ENCODE data around the gene PNP. TPM values are rescaled to one million over a fixed set of nuclear protein-coding genes. Genes with fewer than 3 reads are reported as not detected.

Gene PNP
- total RNA-seq, 1 donor = 39.2 TPM

DNA sequence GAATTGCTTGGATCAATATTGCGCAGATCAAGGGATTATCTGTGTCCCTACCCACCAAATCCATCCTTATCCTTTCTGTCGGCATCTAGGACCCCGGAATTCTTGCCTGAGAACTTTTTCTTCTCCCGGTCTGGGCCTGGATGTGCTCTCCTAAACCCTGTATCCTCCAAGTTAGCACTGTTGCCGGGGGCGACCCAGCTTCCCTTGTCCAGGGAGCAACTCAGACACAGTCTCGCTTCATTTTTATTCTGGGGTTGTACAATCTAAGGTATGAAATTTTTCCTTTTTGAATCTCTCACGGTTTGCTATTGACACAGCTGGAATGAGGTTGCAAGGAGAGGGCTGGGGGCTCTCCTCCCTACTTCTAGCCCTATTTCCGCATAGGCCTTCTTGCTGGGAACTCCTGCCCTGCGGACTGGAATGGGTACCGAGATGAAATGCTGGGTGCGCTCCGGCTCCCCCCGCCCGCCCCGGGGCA, 403 bp upstream of the PNP start:
- TF ChIP-seq, protein P1, sequence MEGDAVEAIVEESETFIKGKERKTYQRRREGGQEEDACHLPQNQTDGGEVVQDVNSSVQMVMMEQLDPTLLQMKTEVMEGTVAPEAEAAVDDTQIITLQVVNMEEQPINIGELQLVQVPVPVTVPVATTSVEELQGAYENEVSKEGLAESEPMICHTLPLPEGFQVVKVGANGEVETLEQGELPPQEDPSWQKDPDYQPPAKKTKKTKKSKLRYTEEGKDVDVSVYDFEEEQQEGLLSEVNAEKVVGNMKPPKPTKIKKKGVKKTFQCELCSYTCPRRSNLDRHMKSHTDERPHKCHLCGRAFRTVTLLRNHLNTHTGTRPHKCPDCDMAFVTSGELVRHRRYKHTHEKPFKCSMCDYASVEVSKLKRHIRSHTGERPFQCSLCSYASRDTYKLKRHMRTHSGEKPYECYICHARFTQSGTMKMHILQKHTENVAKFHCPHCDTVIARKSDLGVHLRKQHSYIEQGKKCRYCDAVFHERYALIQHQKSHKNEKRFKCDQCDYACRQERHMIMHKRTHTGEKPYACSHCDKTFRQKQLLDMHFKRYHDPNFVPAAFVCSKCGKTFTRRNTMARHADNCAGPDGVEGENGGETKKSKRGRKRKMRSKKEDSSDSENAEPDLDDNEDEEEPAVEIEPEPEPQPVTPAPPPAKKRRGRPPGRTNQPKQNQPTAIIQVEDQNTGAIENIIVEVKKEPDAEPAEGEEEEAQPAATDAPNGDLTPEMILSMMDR (IDR thresholded peaks at IDR 0.05; ENCODE audit: insufficient read depth, low read length) = no peak
- H3K4me3 ChIP-seq (ENCODE audit: low read depth, low read length) = peak overlapping the region; percentile 98
- no peak for DNase-seq (ENCODE audit: low read depth)

DNA sequence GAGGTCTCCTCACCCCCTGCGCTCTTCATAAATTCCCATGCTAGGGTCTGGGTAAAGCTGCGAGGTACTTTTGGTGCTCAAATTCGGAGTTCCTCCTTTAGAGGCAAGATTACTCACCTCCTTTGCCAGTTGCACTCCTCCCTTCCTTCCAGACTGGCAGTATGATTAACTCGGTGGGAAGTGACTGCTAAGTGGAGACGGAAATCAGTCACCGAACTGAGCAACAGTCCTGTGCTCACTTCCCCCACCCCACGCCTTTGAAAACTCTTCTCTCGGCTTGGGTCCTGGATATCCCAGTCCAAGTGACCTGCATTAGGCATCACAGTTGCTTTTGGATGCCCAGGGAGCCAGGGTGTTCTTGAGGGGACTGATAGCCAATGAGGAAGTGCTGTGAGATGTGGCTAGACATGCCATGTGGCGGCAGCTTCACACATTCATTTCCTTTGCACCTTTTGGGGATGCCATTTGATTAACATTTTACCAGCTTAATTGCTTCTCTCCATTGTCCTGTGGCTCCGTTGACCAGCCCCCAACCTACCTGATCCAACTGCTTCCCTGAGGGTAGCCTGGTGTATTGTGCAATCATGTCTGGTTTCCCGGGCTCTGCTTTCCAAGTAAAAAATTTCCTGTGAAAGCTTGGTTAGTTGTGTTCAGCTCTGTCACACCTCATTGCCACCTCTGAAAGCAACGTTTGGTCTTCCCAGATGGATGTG, 840 bp downstream of the PNP start:
- H3K4me3 ChIP-seq (ENCODE audit: low read depth, low read length) = peak overlapping the region; percentile 98
- DNase-seq (ENCODE audit: low read depth) = peak; percentile 58
- TF ChIP-seq, protein P1 (IDR thresholded peaks at IDR 0.05; ENCODE audit: insufficient read depth, low read length) = no peak

DNA sequence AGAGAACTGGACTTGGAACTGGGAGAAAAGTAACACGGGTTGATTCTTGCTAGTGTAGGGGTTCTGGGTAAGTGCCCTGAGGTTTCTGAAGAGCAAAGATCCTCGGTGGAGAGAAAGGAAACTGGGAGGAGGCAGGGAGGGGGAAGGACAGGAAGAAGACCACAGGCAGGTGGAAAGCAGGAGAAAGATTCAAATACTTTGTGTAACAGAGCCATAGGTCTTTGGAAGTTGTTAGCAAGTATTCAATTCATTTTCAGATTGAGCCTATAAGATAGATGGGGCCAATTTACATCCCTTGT, 1.3 kb downstream of the PNP start:
- DNase-seq (ENCODE audit: low read depth) = no peak
- H3K4me3 ChIP-seq (ENCODE audit: low read depth, low read length) = peak overlapping the region; percentile 98
- TF ChIP-seq, protein P1 (IDR thresholded peaks at IDR 0.05; ENCODE audit: insufficient read depth, low read length) = no peak

DNA sequence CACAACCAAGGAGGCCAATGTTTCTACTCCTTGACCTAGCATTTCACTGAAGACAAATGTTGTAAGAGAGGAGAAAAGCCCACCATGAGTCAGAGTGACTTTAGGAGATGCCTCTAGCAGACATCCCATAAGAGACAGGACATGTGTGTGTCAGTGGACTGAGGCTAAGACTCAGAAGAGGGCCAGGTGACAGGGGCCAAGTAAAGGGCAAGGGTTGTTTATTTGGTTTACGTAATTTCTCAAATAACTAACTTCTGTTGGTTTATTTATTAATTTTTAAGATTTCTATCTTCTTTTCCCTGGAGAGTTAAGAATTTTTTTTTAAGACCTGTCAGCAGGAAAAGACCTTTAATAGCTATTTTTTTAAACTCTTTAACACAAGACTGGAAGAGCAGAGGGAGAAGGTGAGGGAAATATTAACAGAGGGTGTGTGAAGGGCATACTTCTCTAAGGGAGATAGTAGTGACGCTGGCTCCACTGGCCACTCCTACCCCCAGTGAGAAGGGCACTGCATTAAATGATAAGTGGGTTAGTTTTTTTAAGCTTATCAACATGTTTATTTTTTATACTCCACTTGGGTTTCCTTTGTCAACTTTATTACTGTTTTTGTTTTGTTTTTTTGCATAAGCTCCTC, 3.4 kb downstream of the PNP start:
- no peak for DNase-seq (ENCODE audit: low read depth)
- TF ChIP-seq, protein P1 (IDR thresholded peaks at IDR 0.05; ENCODE audit: insufficient read depth, low read length) = no peak
- H3K4me3 ChIP-seq (ENCODE audit: low read depth, low read length) = no peak overlapping the region

- DNase-seq (ENCODE audit: low read depth) = no peak
- TF ChIP-seq, protein P1 (IDR thresholded peaks at IDR 0.05; ENCODE audit: insufficient read depth, low read length) = no peak
- H3K4me3 ChIP-seq (ENCODE audit: low read depth, low read length) = no peak overlapping the region
Observed at GRCh38 chr14:20476776-20477175, 7.6 kb downstream of the PNP start.

DNA sequence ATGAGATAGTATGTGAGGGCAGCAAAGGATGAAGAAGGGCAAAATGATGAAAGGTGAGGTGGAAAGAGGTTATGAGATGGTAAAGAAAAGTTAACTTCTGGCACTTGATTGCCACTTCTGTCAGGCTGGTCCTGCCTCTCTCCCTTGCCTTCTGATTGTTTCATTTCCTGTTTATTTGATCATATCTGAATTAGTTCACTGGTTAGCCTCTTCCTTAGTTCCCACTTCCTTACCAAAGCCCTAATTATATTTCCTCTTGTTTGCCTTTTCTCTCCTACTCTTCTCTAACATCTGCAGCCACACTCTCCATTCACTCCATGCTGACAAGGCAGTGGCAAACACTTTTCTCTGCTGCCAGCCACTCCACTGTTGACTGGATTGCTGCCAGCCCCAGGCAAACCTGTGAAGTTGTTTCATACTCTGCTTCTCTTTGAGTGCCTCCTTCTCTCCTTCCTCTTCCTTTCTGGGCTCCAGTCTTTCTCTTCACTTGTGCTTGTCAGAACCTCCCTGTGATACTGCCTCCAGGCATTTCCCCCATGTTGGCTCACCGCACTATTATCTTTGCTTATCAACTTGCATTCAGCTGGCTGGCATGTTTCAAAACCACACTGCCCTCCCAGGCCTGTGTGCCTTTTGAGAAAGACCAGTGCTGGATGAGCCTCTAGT, 8.1 kb downstream of the PNP start:
- H3K4me3 ChIP-seq (ENCODE audit: low read depth, low read length) = no peak overlapping the region
- peak; percentile 92 for DNase-seq (ENCODE audit: low read depth)
- TF ChIP-seq, protein P1 (IDR thresholded peaks at IDR 0.05; ENCODE audit: insufficient read depth, low read length) = no peak

Data from fibroblast of the aortic adventitia (primary cell).